ENCODE results near the gene CXCR2. TPM values are rescaled to one million over a fixed set of nuclear protein-coding genes. Genes with fewer than 3 reads are reported as not detected.

Gene CXCR2
- total and polyA plus RNA-seq, 2 experiments from 2014 or later, result 0.52 to 1.6 TPM

GRCh38 chr2:218130822-218131221, 5.0 kb downstream of the CXCR2 start:
- Histone ChIP-seq H4K20me1 (replicated peaks; ENCODE audit: insufficient read depth) (no peaks in the 10 kb centered on the region), H3K4me1 (ENCODE audit: insufficient read depth) (peaks cover 10% of the 10 kb centered on the region; the same call in 1 of the 2 replicates), H2AFZ (no peak overlapping the region), H3K27me3 (ENCODE audit: insufficient read depth) (no peaks in the 10 kb centered on the region), H3K27ac (ENCODE audit: low read depth) (no peak overlapping the region), H3K36me3 (ENCODE audit: insufficient read depth) (no peaks in the 10 kb centered on the region), H3K4me2 (no peak overlapping the region), H3K4me3 (no peak overlapping the region), H3K79me2 (replicated peaks; ENCODE audit: insufficient read depth) (no peaks in the 10 kb centered on the region), H3K9me2 (ENCODE audit: insufficient read depth) (peaks cover 8% of the 10 kb centered on the region), H3F3A (replicated peaks; ENCODE audit: low read depth) (no peaks in the 10 kb centered on the region; the same call in 1 of the 2 replicates)
- no peak for DNase-seq (ENCODE audit: low spot score)
- no peak overlapping the region; the same call in 1 of the 2 replicates for H3K27ac Mint-ChIP-seq
- H3K4me3 Mint-ChIP-seq, result no peak overlapping the region; the same call in 2 of the 3 replicates
- no peak for TF ChIP-seq CREB1 (CRISPR knock-in tag; IDR thresholded peaks at IDR 0.05; ENCODE audit: low read depth)
- TF ChIP-seq EZH2 (IDR thresholded peaks at IDR 0.05; ENCODE audit: low read depth, unreplicated experiment), result no peak
- TF ChIP-seq CTCF (conservative IDR thresholded peaks at IDR 0.05; ENCODE audit: low read depth in 2 of 2), result no peak
- TF ChIP-seq ZNF462 (CRISPR knock-in tag; IDR thresholded peaks at IDR 0.05), result no peak
- no peak for TF ChIP-seq JUNB (IDR thresholded peaks at IDR 0.05; ENCODE audit: unreplicated experiment)
- no peak for TF ChIP-seq REST (IDR thresholded peaks at IDR 0.05; ENCODE audit: unreplicated experiment)
- no peak for TF ChIP-seq ETS1 (IDR thresholded peaks at IDR 0.05)
- no peak for TF ChIP-seq POLR2AphosphoS5 (IDR thresholded peaks at IDR 0.05; ENCODE audit: low read depth)
- no peak for TF ChIP-seq EZH2phosphoT487 (IDR thresholded peaks at IDR 0.05; ENCODE audit: unreplicated experiment)
- no peak for TF ChIP-seq NANOG (IDR thresholded peaks at IDR 0.05; ENCODE audit: borderline replicate concordance)
- TF ChIP-seq STAT1 (IDR thresholded peaks at IDR 0.05; ENCODE audit: unreplicated experiment), result no peak
- no peaks in the 10 kb centered on the region for H3K9me3 Mint-ChIP-seq
- no peak for ATAC-seq
- no peaks in the 10 kb centered on the region for H3K36me3 Mint-ChIP-seq (ENCODE audit: low read depth)
- peaks cover 4% of the 10 kb centered on the region for H3K4me1 Mint-ChIP-seq
- peaks cover 5% of the 10 kb centered on the region for H3K27me3 Mint-ChIP-seq (ENCODE audit: insufficient read depth, low read depth, poor library complexity)

Data from GM23338 (cell line).